IgD-negative memory B cell (primary cell): ENCODE measurements around the gene RAB24. TPM values are rescaled to one million over a fixed set of nuclear protein-coding genes. Genes with fewer than 3 reads are reported as not detected.
A peak's percentile ranks its signal among the peaks of the same experiment; 100 is the strongest.

ENCODE experiments used
- H3K27ac Mint-ChIP-seq, 3 donors: one replicate each; pipeline ENCODE4 v1.8.0; 2020 to 2022; ENCODE audit warnings: mild to moderate bottlenecking in 3 of 3, mixed read lengths in 3 of 3, moderate library complexity in 1 of 3
- H3K27me3 Mint-ChIP-seq: one replicate; pipeline ENCODE4 v1.8.0; 2021; ENCODE audit warnings: mixed read lengths
- H3K36me3 Mint-ChIP-seq: one replicate; pipeline ENCODE4 v1.8.0; 2020; ENCODE audit warnings: mild to moderate bottlenecking, mixed read lengths
- H3K4me1 Mint-ChIP-seq, 3 donors: one replicate each; pipeline ENCODE4 v1.8.0; 2020 to 2022; ENCODE audit warnings: mixed read lengths in 3 of 3, mild to moderate bottlenecking in 1 of 3
- H3K4me3 Mint-ChIP-seq, 4 donors: one replicate each; pipeline ENCODE4 v1.8.0; 2020 to 2022; ENCODE audit warnings: mild to moderate bottlenecking in 4 of 4, mixed read lengths in 4 of 4, moderate library complexity in 3 of 4
- H3K9me3 Mint-ChIP-seq, 3 donors: one replicate each; pipeline ENCODE4 v1.8.0; 2020 to 2021; ENCODE audit warnings: mixed read lengths in 3 of 3, mild to moderate bottlenecking in 1 of 3
- polyA plus RNA-seq: library from polyadenylated mRNA; unstranded; fragments of 300-500 nt; fragmentation: Illumina TruSeq; gene quantifications from one replicate; pipeline ENCODE4 v1.2.3, GENCODE V29; 2021

The RAB24 gene
- polyA plus RNA-seq, 1 donor from 2014 or later: 42.9 TPM

DNA sequence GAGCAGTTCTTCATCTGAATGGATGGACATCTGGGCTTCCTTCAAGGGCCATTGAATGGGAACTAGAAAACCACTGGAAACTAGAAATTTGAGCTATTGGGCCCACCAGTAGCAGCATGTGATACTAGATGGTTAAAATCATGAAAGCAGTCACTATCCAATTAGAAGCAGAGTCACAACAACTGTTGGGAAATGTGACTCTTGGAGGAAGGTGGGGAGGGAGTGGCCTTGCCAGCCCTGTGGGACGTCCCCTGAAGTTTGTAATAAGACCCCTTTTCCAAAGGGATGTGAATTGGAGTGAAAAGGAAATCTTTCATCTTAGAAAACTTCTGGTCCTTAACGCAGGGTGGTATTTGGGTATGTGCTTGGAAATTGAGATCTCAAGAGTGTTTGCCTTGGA, 5.6 kb downstream of the RAB24 start:
- Mint-ChIP-seq H3K9me3 (no peaks in the 10 kb centered on the region), H3K27me3 (no peaks in the 10 kb centered on the region), H3K36me3 (peaks cover 12% of the 10 kb centered on the region), H3K4me3 (no peak overlapping the region), H3K27ac (peak overlapping the region in 1 of 3 donors; percentile 43), H3K4me1 (peaks cover 44 to 62% (median 57%) of the 10 kb centered on the region in 3 donors)

DNA sequence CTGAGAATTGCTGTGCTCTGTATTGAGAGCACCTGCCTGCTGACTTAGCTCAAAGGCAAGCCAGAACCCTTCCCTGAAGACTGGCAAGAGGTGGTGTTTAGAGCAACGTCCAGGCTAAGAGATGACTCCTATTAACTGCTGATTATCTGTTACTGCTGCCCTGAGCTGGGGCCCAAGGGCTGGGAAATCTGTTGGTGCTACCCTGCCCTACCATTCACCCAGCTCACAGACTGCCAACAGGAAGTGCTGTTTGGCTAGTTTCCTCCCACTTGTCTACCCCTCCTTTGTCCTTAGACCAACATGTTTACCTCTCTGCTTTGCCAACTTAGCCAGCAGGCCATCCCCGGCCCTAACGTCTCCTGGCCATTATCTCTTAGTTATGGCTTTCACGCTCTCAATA, 6.9 kb downstream of the RAB24 start:
- no peaks in the 10 kb centered on the region for H3K9me3 Mint-ChIP-seq
- H3K4me1 Mint-ChIP-seq: peaks cover 48 to 51% (median 48%) of the 10 kb centered on the region in 3 donors
- H3K27me3 Mint-ChIP-seq: no peaks in the 10 kb centered on the region
- peaks cover 17% of the 10 kb centered on the region for H3K36me3 Mint-ChIP-seq
- H3K4me3 Mint-ChIP-seq: peak overlapping the region; percentile 19 to 77 (median 50)
- H3K27ac Mint-ChIP-seq: peak overlapping the region; percentile 81 to 95 (median 95)

DNA sequence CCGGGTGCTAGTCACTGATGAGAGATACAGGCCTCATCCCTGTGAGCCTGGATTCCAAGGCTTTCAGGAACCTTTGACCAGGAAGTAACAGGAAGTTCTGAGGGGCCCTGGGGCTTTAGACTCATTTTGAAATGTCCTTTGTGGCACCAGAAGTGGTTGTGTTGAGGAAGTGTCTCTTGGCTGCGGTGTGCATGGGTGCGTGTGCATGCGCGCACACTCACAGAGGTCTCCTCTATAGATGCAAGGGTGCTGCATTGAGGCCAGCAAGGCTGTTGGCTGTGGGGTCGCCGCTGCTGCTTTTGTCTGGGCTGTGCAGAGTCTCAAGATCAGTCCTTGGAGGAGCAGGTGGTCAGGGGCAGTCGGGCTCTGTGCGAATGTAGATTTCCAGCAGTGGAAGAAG, 7.6 kb downstream of the RAB24 start:
- H3K27me3 Mint-ChIP-seq: no peaks in the 10 kb centered on the region
- H3K9me3 Mint-ChIP-seq: no peaks in the 10 kb centered on the region
- peak overlapping the region in 3 of 4 donors; percentile 19 to 77 (median 75) for H3K4me3 Mint-ChIP-seq
- peaks cover 44 to 52% (median 49%) of the 10 kb centered on the region in 3 donors for H3K4me1 Mint-ChIP-seq
- H3K27ac Mint-ChIP-seq: peak overlapping the region; percentile 81 to 95 (median 95)
- H3K36me3 Mint-ChIP-seq: peaks cover 18% of the 10 kb centered on the region

DNA sequence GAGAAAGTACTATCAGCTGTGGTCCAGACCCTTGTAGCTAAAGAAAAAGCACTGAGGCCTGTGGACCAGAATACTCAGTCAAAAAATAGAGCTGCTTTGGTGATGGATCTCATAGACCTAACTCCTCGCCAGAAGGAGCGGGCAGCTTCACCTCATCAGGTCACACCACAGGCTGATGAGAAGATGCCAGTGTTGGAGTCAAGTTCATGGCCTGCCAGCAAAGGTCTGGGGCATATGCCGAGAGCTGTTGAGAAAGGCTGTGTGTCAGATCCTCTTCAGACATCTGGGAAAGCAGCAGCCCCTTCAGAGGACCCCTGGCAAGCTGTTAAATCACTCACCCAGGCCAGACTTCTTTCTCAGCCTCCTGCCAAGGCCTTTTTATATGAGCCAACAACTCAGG, 8.9 kb downstream of the RAB24 start:
- peaks cover 38 to 43% (median 43%) of the 10 kb centered on the region in 3 donors for H3K4me1 Mint-ChIP-seq
- H3K27me3 Mint-ChIP-seq: no peaks in the 10 kb centered on the region
- no peaks in the 10 kb centered on the region for H3K9me3 Mint-ChIP-seq
- no peak overlapping the region for H3K4me3 Mint-ChIP-seq
- peak overlapping the region in 1 of 3 donors; percentile 95 for H3K27ac Mint-ChIP-seq
- H3K36me3 Mint-ChIP-seq: peaks cover 20% of the 10 kb centered on the region

DNA sequence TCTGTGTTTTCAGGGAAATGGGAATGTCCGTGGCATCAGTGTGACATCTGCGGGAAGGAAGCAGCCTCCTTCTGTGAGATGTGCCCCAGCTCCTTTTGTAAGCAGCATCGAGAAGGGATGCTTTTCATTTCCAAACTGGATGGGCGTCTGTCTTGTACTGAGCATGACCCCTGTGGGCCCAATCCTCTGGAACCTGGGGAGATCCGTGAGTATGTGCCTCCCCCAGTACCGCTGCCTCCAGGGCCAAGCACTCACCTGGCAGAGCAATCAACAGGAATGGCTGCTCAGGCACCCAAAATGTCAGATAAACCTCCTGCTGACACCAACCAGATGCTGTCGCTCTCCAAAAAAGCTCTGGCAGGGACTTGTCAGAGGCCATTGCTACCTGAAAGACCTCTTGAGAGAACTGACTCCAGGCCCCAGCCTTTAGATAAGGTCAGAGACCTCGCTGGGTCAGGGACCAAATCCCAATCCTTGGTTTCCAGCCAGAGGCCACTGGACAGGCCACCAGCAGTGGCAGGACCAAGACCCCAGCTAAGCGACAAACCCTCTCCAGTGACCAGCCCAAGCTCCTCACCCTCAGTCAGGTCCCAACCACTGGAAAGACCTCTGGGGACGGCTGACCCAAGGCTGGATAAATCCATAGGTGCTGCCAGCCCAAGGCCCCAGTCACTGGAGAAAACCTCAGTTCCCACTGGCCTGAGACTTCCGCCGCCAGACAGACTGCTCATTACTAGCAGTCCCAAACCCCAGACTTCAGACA, 9.5 kb downstream of the RAB24 start:
- Mint-ChIP-seq H3K4me1 (peaks cover 35 to 41% (median 36%) of the 10 kb centered on the region in 3 donors), H3K36me3 (peaks cover 20% of the 10 kb centered on the region), H3K4me3 (no peak overlapping the region), H3K27me3 (no peaks in the 10 kb centered on the region), H3K27ac (peak overlapping the region in 1 of 3 donors; percentile 35), H3K9me3 (no peaks in the 10 kb centered on the region)

DNA sequence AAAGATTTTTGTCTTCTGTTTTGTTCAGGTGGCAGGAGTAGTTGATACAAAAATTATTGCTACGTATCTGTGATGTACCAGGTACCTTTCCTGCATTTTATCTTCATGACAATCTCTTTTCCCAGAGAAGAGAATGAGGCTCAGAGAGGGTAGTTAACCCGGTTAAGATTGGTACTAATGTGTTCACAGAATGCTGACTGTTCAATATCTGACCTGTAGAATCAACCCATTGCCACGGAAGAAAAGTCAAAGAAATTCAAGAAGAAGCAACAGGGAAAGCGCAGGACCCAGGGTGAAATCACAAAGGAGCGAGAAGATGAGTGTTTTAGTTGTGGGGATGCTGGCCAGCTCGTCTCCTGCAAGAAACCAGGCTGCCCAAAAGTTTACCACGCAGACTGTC, 11.8 kb downstream of the RAB24 start:
- no peaks in the 10 kb centered on the region for H3K9me3 Mint-ChIP-seq
- H3K36me3 Mint-ChIP-seq: peaks cover 19% of the 10 kb centered on the region
- no peaks in the 10 kb centered on the region for H3K27me3 Mint-ChIP-seq
- no peak overlapping the region for H3K4me3 Mint-ChIP-seq
- peak overlapping the region in 1 of 3 donors; percentile 61 for H3K27ac Mint-ChIP-seq
- H3K4me1 Mint-ChIP-seq: peaks cover 25 to 32% (median 26%) of the 10 kb centered on the region in 3 donors

DNA sequence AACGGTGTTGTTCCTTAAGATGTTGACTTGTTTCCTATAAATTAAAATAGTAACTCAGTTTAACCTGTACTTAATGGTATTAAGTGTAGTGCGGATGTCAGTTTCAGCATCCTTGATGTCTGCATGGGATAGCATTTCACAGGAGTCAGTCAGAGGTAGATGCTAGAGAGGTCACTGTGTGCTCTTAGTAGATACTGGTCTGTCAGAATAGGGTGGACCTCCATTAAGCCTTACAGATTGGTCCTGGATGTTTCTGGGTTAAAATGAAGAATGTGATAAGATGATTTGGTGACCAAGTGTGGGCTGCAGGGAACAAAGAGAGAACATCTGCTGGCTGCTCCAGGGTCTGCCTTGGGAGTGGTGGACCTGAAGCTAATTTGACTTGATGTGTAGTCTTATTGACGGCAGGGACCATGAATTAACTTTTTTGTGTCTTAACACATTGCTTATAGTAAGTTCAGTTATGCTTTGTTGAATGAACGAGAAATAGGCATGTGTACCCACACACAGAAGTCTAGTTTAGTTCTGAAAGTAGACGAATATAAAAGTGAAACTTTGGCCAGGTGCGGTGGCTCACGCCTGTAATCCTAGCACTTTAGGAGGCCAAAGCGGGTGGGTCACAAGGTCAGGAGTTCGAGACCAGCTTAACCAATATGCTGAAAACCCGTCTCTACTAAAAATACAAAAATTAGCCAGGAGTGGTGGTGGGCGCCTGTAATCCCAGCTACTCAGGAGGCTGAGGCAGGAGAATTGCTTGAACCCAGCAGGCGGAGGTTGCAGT, 12.5 kb downstream of the RAB24 start:
- peaks cover 18 to 24% (median 18%) of the 10 kb centered on the region in 3 donors for H3K4me1 Mint-ChIP-seq
- H3K9me3 Mint-ChIP-seq: no peaks in the 10 kb centered on the region
- H3K36me3 Mint-ChIP-seq: peaks cover 15% of the 10 kb centered on the region
- H3K27me3 Mint-ChIP-seq: no peaks in the 10 kb centered on the region
- H3K4me3 Mint-ChIP-seq: peak overlapping the region in 2 of 4 donors; percentile 41 to 44
- peak overlapping the region; percentile 16 to 86 (median 43) for H3K27ac Mint-ChIP-seq

DNA sequence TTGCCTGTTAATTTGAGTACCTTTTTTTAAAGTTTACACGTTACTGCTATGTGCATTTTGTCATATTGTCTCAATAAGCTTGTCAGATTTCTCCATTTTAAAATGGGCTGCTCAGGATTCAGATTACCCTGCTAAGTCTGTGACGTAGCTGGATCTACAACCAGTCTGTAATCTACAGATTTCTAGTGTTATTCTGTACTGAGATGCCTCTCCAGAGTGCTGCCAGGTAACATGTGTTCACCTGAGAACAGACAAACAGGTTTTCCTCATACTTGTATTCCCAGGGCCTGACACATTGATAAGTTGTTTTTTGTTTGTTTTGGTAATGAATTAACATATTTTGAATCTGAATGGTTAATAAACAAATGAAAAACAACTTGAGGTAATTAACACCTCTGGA, 15.3 kb downstream of the RAB24 start:
- H3K4me1 Mint-ChIP-seq: peaks cover 12 to 15% (median 14%) of the 10 kb centered on the region in 3 donors

DNA sequence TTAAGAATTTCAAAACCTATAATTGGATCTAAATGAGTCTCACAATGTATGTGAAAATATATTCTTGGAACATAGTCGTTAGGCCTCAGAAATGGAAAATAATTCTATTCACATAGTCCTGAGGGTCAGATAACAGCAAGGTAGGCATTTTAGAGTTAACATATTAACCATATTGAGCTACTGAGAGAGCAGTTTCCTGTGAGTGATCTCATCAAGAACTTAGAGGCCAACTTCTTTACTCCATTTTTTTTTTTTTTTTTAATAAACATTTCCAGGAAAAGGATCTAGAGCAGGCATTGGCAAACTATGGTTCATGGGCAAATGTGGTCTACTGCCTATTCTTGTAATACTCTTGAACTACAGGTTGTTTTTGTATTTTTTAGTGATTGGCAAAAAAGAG, 26.6 kb downstream of the RAB24 start:
- no peaks in the 10 kb centered on the region for H3K27me3 Mint-ChIP-seq
- no peak overlapping the region for H3K27ac Mint-ChIP-seq
- no peaks in the 10 kb centered on the region for H3K9me3 Mint-ChIP-seq
- H3K4me3 Mint-ChIP-seq: no peak overlapping the region
- H3K4me1 Mint-ChIP-seq: peaks cover 0 to 2% (median 1%) of the 10 kb centered on the region in 3 donors
- H3K36me3 Mint-ChIP-seq: peaks cover 7% of the 10 kb centered on the region

More for the DNA sequence above, 15.3 kb downstream of the RAB24 start:
- H3K36me3 Mint-ChIP-seq: peaks cover 10% of the 10 kb centered on the region
- H3K27ac Mint-ChIP-seq: peak overlapping the region in 1 of 3 donors; percentile 63
- H3K9me3 Mint-ChIP-seq: no peaks in the 10 kb centered on the region
- no peak overlapping the region for H3K4me3 Mint-ChIP-seq
- H3K27me3 Mint-ChIP-seq: no peaks in the 10 kb centered on the region

DNA sequence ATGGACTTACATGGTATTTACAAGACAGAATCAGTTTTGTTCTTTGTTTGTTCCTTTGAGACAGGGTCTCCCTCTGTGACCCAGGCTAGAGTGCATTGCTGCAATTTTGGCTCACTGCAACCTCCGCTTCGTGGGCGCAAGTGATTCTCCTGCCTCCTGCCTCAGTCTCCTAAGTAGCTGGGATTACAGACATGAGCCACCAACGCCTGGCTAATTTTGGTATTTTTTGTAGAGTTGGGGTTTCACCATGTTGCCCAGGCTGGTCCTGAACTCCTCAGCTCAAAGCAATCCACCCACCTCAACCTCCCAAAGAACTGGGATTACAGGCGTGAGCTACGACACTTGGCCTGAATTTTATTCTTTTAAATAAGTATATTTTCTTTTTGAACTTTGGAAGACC, 27.6 kb downstream of the RAB24 start:
- Mint-ChIP-seq H3K9me3 (no peaks in the 10 kb centered on the region), H3K4me3 (no peak overlapping the region), H3K4me1 (peaks cover 0 to 2% (median 1%) of the 10 kb centered on the region in 3 donors), H3K36me3 (peaks cover 7% of the 10 kb centered on the region), H3K27ac (no peak overlapping the region), H3K27me3 (no peaks in the 10 kb centered on the region)

DNA sequence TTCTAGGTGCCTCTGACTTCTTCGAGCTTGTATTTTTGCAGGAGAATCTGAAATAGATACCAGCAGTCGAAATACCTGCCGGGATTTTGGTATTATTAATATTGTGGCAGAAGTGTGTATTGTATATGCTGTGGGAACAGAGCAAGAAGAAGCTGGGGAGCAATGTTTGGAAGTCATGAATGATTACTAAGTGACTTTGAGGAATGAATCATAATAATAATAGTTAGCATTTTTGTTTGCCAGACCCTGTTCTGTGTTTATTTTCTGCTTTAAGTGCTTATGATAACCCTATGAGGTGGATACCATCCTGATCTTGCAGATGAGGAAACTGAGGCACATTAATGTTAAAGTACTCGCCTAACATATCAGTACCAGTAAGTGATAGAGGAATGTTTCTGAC, 32.4 kb downstream of the RAB24 start:
- Mint-ChIP-seq H3K9me3 (no peaks in the 10 kb centered on the region), H3K27me3 (no peaks in the 10 kb centered on the region), H3K4me1 (peaks cover 0 to 2% (median 0%) of the 10 kb centered on the region in 3 donors), H3K4me3 (no peak overlapping the region), H3K27ac (peak overlapping the region in 1 of 3 donors; percentile 58), H3K36me3 (peaks cover 4% of the 10 kb centered on the region)

DNA sequence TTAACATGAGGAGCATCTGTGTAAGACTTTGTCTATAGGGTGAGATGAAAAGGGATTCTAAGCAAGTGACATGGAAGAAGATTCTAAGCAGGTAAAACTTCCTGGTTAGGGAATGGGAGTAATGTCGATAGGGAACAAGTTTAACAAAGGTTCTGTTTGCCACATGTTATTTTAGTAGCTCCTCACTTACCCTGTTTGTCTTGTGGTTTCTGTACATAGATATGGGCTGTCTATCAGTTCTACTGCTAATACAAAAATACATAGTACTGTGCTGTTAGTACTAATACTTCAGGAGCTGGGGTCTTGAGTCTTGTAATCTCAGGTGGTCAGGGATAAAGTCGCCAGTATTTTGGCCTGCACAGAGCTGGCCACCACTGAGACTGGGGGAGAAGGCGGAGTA, 32.9 kb downstream of the RAB24 start:
- Mint-ChIP-seq H3K4me1 (peaks cover 0 to 2% (median 0%) of the 10 kb centered on the region in 3 donors), H3K27ac (peak overlapping the region in 1 of 3 donors; percentile 58), H3K36me3 (peaks cover 4% of the 10 kb centered on the region), H3K4me3 (no peak overlapping the region), H3K9me3 (no peaks in the 10 kb centered on the region), H3K27me3 (no peaks in the 10 kb centered on the region)

DNA sequence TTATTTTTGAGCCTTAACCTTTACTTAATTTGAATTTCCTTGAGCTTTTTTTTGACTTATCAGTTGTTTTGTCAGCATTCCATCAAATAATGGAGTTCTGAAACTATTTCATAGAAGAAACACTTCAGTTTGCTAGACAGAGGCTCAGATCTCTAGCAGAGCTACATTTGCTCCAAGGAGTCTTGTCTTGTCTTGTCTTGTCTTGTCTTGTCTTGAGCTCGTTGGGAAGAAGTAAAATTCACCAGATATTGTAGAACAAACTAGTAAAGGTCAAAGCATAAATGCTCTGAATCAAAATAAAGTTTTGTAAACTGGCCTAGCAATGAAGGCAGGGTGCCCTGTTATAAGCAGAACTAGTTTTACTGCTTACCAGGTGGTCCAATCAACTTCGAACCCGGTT, 33.5 kb downstream of the RAB24 start:
- Mint-ChIP-seq H3K4me1 (peaks cover 0 to 2% (median 0%) of the 10 kb centered on the region in 3 donors), H3K27ac (no peak overlapping the region), H3K9me3 (no peaks in the 10 kb centered on the region), H3K4me3 (no peak overlapping the region), H3K36me3 (peaks cover 4% of the 10 kb centered on the region), H3K27me3 (no peaks in the 10 kb centered on the region)

DNA sequence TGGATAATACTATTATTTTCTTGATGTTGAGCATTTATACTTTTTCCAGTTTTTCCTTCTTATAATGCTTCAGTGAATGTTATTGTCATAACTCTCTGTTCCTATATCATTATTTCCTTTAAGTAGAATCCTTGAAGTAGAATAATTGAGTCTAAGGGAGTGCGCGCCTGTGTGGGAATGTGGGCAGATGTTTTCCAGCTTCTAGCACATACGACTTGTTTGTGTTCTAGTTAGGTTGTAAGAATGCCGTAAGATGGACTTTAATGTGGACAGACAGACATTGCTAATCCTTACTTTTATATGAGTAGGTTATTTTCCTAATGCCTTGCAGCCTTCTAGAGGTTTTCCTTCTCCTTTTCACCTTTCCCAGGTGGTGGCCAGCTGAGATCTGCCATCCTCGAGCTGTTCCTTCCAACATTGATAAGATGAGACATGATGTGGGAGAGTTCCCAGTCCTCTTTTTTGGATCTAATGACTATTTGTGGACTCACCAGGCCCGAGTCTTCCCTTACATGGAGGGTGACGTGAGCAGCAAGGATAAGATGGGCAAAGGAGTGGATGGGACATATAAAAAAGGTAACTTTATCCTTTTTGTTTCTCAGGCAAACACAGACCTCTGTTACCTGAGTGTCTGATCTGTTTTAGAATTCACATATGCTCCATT, 34.2 kb downstream of the RAB24 start:
- Mint-ChIP-seq H3K27me3 (no peaks in the 10 kb centered on the region), H3K9me3 (no peaks in the 10 kb centered on the region), H3K36me3 (peaks cover 4% of the 10 kb centered on the region), H3K4me3 (no peak overlapping the region), H3K4me1 (peaks cover 0 to 2% (median 0%) of the 10 kb centered on the region in 3 donors), H3K27ac (no peak overlapping the region)

DNA sequence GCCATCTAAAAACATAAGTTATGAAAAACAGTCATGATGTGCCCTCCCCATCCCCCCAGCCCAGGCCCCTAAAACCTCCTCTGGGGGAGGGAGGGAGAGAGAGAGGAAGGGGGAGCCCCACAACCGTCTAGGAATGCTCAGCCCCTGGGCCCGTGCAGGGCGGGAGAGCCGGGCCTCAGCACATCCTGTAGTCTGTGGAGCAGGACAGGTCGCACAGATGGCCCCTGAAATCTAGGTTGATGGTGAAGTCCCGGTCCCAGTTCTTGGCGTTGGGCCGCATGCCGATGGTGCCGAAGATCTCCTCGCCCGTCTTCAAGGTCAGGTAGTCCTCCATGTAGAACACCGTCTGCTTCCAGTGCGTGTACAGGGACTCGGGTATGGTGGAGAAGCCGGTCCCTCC, 38.1 kb downstream of the RAB24 start:
- Mint-ChIP-seq H3K27ac (no peak overlapping the region), H3K36me3 (peaks cover 2% of the 10 kb centered on the region)

More for the DNA sequence above, 38.1 kb downstream of the RAB24 start:
- H3K9me3 Mint-ChIP-seq: no peaks in the 10 kb centered on the region
- no peak overlapping the region for H3K4me3 Mint-ChIP-seq
- no peaks in the 10 kb centered on the region for H3K4me1 Mint-ChIP-seq
- H3K27me3 Mint-ChIP-seq: no peaks in the 10 kb centered on the region
